ENCODE data around the gene AQP12B.

DNA sequence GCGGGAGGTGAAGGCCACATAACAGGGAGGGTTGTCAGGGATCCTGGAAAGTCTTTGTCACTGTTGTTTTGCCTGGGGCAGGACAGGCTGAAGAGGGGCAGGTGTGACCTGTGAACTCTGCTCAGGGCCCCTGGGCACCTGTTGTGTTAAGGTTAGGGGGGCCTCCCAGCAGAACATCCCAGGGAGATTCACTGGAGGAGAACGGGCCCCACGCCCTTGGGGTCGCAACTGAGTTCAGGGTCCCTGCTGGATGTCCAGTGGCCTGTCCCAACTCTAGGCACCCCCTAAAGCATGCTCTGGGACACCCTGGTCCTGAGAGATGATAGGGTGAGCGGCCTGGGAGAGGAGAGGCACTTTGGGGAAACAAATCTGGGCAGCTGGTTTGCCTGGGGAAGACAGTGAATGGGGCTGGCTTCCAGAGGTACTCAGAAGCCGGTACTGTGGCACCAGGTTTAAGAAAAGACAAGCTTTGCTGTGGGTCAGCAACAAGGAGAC lies 34.5 kb downstream of the AQP12B start:
- TF ChIP-seq RAD21 (IDR thresholded peaks at IDR 0.05; ENCODE audit: low read length): no peak
- TF ChIP-seq, protein P1, sequence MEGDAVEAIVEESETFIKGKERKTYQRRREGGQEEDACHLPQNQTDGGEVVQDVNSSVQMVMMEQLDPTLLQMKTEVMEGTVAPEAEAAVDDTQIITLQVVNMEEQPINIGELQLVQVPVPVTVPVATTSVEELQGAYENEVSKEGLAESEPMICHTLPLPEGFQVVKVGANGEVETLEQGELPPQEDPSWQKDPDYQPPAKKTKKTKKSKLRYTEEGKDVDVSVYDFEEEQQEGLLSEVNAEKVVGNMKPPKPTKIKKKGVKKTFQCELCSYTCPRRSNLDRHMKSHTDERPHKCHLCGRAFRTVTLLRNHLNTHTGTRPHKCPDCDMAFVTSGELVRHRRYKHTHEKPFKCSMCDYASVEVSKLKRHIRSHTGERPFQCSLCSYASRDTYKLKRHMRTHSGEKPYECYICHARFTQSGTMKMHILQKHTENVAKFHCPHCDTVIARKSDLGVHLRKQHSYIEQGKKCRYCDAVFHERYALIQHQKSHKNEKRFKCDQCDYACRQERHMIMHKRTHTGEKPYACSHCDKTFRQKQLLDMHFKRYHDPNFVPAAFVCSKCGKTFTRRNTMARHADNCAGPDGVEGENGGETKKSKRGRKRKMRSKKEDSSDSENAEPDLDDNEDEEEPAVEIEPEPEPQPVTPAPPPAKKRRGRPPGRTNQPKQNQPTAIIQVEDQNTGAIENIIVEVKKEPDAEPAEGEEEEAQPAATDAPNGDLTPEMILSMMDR (IDR thresholded peaks at IDR 0.05): no peak
- TF ChIP-seq, protein P2, sequence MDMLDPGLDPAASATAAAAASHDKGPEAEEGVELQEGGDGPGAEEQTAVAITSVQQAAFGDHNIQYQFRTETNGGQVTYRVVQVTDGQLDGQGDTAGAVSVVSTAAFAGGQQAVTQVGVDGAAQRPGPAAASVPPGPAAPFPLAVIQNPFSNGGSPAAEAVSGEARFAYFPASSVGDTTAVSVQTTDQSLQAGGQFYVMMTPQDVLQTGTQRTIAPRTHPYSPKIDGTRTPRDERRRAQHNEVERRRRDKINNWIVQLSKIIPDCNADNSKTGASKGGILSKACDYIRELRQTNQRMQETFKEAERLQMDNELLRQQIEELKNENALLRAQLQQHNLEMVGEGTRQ (IDR thresholded peaks at IDR 0.05; ENCODE audit: borderline replicate concordance, low read depth, low read length): no peak
- no peak for TF ChIP-seq SMC3 (IDR thresholded peaks at IDR 0.05; ENCODE audit: low read depth, low read length)
- TF ChIP-seq, protein P3, sequence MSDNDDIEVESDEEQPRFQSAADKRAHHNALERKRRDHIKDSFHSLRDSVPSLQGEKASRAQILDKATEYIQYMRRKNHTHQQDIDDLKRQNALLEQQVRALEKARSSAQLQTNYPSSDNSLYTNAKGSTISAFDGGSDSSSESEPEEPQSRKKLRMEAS (IDR thresholded peaks at IDR 0.05; ENCODE audit: low read depth): no peak
- TF ChIP-seq TCF12 (IDR thresholded peaks at IDR 0.05): no peak
- no peak for TF ChIP-seq POLR2AphosphoS5 (IDR thresholded peaks at IDR 0.05; ENCODE audit: low read depth, low read length)
- TF ChIP-seq, protein P4, sequence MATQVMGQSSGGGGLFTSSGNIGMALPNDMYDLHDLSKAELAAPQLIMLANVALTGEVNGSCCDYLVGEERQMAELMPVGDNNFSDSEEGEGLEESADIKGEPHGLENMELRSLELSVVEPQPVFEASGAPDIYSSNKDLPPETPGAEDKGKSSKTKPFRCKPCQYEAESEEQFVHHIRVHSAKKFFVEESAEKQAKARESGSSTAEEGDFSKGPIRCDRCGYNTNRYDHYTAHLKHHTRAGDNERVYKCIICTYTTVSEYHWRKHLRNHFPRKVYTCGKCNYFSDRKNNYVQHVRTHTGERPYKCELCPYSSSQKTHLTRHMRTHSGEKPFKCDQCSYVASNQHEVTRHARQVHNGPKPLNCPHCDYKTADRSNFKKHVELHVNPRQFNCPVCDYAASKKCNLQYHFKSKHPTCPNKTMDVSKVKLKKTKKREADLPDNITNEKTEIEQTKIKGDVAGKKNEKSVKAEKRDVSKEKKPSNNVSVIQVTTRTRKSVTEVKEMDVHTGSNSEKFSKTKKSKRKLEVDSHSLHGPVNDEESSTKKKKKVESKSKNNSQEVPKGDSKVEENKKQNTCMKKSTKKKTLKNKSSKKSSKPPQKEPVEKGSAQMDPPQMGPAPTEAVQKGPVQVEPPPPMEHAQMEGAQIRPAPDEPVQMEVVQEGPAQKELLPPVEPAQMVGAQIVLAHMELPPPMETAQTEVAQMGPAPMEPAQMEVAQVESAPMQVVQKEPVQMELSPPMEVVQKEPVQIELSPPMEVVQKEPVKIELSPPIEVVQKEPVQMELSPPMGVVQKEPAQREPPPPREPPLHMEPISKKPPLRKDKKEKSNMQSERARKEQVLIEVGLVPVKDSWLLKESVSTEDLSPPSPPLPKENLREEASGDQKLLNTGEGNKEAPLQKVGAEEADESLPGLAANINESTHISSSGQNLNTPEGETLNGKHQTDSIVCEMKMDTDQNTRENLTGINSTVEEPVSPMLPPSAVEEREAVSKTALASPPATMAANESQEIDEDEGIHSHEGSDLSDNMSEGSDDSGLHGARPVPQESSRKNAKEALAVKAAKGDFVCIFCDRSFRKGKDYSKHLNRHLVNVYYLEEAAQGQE (IDR thresholded peaks at IDR 0.05; ENCODE audit: low read depth, low read length): no peak

Measured in SK-N-SH (cell line).